NCI-H1417 (cell line): ENCODE results near the gene OAT.

Source experiments
- DNase-seq, 3 experiments: peaks; one replicate each; lab custom pipeline; 2025; lab: John Stamatoyannopoulos, UW

OAT gene

GRCh38 chr10:124353896-124354295 lies 64.8 kb downstream of the OAT start:
- no peak for DNase-seq

DNA sequence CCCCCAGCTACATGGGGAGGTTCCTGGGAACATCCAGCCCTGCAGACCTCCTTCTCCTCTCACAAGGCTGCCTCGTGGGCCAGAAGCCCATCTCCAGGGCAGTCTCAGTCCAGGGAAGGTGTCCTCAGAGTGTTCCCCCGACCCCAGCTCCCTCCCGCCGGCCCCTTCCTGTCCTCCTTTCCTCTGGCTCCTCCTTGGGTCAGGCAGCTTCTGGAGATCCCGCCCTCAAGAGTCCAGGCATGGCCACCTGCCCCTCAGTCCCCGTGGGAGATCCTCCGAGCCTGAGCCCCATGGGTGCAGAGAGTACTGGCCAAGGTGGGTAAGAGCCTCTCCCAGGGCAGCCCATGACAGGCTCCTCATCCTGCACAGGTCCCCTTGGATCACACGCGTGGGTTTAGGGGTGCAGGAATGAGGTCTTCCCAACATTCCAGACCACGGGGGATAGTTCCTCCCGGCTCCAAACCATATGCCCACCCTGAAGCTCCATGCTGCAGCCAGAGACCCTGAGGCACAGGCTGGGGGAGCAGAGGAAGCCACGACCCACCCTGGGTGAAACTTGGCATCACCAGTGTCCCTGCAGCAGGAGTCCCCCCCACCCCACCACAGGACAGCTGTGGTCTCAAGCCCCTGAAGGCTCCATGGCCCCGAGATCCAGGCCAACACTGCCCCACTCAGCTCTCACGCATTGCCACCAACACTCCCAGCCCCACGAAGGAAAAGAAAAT lies 65.5 kb downstream of the OAT start:
- no peak for DNase-seq

DNA sequence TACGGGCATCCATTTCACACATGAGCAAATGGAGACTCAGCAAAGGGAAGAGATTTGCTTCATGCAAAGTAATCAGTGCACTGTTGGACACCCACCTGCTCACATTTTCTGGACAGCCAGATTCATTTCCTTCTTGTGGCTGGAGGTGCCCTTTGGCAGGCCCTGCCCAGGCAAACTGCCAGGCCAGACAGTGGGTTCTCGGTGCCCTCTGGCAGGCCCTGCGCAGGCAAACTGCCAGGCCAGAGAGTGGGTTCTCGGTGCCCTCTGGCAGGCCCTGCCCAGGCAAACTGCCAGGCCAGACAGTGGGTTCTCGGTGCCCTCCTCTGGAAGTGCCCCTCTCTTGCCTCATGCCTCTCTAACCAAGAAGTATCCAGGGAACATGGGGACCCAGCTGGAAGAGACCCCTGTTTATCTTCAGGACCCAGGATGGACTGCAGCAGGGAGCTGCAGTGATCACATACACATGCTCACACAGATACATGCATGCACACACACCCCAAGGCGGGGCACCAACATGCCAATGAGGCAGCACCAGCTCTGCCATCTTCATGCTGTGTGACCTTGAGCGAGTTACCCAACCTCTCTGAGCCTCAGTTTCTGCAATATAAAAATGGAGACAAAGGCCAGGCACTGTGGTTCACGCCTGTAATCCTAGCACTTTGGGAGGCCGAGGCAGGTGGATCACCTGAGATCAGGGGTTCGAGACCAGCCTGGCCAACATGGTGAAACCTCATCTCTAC lies 67.1 kb downstream of the OAT start:
- no peak for DNase-seq

DNA sequence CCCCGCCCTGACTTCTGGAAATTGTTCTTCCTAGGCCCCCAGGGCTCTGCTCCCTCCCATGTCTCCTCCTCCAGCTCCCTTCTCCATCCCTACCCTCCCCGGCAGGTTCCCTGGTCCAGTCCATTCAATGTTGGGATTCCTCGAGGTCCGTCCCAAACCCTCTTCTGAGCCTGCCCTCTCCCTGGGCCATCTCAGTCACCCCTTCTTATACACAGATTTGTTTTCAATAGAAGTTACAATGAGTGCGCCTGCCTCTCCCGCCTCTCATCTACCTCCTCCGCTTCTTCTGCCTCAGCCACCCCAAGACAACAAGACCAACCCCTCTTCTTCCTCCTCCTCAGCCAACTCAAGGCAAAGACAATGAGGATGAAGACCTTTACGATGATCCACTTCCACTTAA lies 67.9 kb downstream of the OAT start:
- DNase-seq: no peak

- DNase-seq: no peak
Observed at GRCh38 chr10:124349996-124350280, 68.8 kb downstream of the OAT start.

DNA sequence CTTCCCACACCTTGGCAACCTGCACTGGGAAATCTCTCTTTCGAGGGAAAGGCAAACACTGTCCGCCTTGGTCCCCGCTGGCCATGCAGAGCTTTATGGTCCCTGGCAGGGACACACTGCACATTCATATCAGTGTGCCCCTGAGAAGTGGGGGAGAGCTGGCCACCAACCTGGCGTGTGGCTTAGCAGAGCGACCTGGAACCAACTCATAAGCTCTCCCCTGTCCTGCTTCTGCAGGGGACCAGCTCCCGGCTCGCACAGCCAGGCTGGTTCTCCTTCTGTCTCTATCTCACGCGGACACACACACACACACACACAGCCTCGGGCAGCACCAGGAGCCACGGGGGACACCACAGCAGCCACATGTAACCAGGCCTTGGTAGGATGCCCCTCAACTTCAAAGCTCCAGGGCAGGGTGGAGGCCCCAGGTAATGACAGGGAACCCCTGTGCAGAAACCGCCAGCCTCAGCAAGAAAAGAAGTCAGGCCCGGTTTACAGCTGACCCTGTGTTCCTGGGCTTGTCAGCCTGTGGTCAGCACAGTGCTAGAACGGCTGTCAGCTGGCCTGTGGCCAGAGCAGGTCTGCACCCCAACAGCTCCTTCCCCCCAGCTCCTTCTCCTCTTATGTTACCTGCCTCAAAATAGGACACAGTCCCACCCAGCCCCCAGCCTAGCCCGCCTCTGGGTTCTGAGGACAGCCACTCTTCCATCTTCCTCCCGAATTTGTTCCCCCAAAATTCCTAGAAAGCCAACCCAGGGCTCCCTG lies 69.3 kb downstream of the OAT start:
- DNase-seq: no peak

DNA sequence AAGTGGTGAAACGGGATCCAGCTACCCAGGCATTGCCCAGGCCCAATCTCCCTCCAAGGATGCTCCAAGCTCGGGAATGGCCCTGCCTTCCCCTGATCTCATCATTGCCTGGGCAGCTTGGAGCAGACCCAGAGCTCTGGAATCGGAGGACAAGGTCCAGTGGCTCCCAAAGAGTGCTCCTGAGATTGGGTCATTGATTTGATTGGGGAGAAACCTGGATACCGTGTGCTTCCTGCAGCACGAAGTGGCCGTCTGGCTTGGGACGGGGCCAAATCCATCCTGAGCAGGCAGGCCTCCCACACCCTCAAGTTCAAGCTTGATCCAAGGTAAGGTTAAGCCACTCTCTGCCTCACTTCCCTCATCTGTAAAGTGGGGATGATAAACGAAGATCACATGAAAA lies 69.9 kb downstream of the OAT start:
- no peak for DNase-seq

GRCh38 chr10:124347956-124348355 lies 70.8 kb downstream of the OAT start:
- no peak for DNase-seq
